ENCODE measurements around the gene CYP4F12. TPM values are rescaled to one million over a fixed set of nuclear protein-coding genes. Genes with fewer than 3 reads are reported as not detected.

Gene CYP4F12
- total RNA-seq, 1 donor from 2014 or later, result not detected

DNA sequence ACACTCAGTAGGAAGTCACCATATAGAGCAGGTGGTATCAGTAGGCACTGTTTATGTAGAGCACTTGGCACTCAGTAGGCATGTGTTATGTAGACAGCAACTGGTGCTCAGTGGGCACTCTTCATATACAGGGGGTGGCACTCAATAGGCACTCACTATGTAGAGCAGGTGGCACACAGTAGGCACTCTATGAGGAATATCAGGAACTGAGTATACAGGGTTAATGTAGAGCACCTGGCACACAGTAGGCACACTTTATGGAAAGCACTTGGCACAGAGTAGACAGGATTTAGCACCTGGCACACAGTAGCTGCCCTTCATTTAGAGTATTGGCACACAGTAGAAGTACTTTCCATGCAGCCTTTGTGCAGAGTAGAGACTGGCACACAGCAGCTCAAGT lies 33.3 kb upstream of the CYP4F12 start:
- Mint-ChIP-seq H3K27me3 (ENCODE audit: unreplicated experiment) (peaks cover 3% of the 10 kb centered on the region), H3K4me3 (ENCODE audit: unreplicated experiment) (no peak overlapping the region), H3K36me3 (ENCODE audit: unreplicated experiment) (peaks cover 4% of the 10 kb centered on the region), H3K4me1 (ENCODE audit: low read depth, unreplicated experiment) (no peaks in the 10 kb centered on the region), H3K9me3 (ENCODE audit: unreplicated experiment) (peaks cover 14% of the 10 kb centered on the region), H3K27ac (ENCODE audit: unreplicated experiment) (no peak overlapping the region)
- TF ChIP-seq, protein P1, sequence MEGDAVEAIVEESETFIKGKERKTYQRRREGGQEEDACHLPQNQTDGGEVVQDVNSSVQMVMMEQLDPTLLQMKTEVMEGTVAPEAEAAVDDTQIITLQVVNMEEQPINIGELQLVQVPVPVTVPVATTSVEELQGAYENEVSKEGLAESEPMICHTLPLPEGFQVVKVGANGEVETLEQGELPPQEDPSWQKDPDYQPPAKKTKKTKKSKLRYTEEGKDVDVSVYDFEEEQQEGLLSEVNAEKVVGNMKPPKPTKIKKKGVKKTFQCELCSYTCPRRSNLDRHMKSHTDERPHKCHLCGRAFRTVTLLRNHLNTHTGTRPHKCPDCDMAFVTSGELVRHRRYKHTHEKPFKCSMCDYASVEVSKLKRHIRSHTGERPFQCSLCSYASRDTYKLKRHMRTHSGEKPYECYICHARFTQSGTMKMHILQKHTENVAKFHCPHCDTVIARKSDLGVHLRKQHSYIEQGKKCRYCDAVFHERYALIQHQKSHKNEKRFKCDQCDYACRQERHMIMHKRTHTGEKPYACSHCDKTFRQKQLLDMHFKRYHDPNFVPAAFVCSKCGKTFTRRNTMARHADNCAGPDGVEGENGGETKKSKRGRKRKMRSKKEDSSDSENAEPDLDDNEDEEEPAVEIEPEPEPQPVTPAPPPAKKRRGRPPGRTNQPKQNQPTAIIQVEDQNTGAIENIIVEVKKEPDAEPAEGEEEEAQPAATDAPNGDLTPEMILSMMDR (IDR thresholded peaks at IDR 0.05; ENCODE audit: partially characterized antibody, unreplicated experiment), result no peak
- DNase-seq, result no peak

GRCh38 chr19:15640294-15640903 lies 32.5 kb upstream of the CYP4F12 start, which contains the start of gene CYP4F3:
CYP4F3 (plus strand) TSS chr19:15640897; CDS start chr19:15641416, 519 bp downstream.
- TF ChIP-seq, protein P1 (IDR thresholded peaks at IDR 0.05; ENCODE audit: partially characterized antibody, unreplicated experiment), result no peak
- no peak for DNase-seq
- Mint-ChIP-seq H3K4me3 (ENCODE audit: unreplicated experiment) (no peak within 1 kb of the TSS), H3K27me3 (ENCODE audit: unreplicated experiment) (peaks cover 2% of the 10 kb centered on the region), H3K27ac (ENCODE audit: unreplicated experiment) (no peak within 1 kb of the TSS), H3K36me3 (ENCODE audit: unreplicated experiment) (no peaks in the 10 kb centered on the region), H3K9me3 (ENCODE audit: unreplicated experiment) (peaks cover 14% of the 10 kb centered on the region), H3K4me1 (ENCODE audit: low read depth, unreplicated experiment) (no peaks in the 10 kb centered on the region)

- TF ChIP-seq, protein P1 (IDR thresholded peaks at IDR 0.05; ENCODE audit: partially characterized antibody, unreplicated experiment), result no peak
- Mint-ChIP-seq H3K36me3 (ENCODE audit: unreplicated experiment) (no peaks in the 10 kb centered on the region), H3K4me1 (ENCODE audit: low read depth, unreplicated experiment) (no peaks in the 10 kb centered on the region), H3K4me3 (ENCODE audit: unreplicated experiment) (no peak overlapping the region), H3K27me3 (ENCODE audit: unreplicated experiment) (peaks cover 2% of the 10 kb centered on the region), H3K9me3 (ENCODE audit: unreplicated experiment) (peaks cover 14% of the 10 kb centered on the region), H3K27ac (ENCODE audit: unreplicated experiment) (no peak overlapping the region)
- no peak for DNase-seq
Observed at GRCh38 chr19:15640904-15641597, 31.8 kb upstream of the CYP4F12 start.

DNA sequence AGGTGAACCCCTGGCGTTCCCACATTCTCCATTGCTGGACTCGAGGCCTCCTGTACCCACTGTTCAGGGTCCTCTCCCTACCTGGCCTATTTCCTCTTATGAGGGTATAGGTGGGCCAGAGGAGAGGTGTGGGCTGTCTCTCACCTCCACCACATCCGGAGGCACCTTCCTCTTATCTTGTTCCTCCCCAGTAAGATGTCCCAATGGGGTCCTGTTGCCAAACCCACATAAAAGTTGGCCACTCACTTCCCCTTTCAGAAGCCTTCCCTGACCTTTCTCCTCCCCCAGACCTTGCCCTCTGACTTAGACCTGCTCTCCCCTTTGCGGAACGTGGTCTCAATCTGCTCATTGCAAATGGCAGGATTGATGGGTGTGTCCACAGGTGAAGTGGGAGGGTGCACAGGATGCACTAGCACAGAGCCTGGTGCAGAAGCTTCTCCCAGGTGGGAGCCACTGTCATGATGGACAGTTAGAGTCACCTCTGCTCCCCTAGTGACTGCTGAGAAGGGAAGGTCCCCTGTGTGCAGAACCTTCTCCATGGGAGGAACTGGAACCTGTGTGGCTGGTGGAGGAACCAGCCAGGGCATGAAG lies 30.9 kb upstream of the CYP4F12 start:
- no peak for DNase-seq
- no peak overlapping the region for H3K27ac Mint-ChIP-seq (ENCODE audit: unreplicated experiment)
- peaks cover 2% of the 10 kb centered on the region for H3K27me3 Mint-ChIP-seq (ENCODE audit: unreplicated experiment)
- no peaks in the 10 kb centered on the region for H3K4me1 Mint-ChIP-seq (ENCODE audit: low read depth, unreplicated experiment)
- H3K36me3 Mint-ChIP-seq (ENCODE audit: unreplicated experiment), result no peaks in the 10 kb centered on the region
- peaks cover 16% of the 10 kb centered on the region for H3K9me3 Mint-ChIP-seq (ENCODE audit: unreplicated experiment)
- no peak overlapping the region for H3K4me3 Mint-ChIP-seq (ENCODE audit: unreplicated experiment)
- TF ChIP-seq, protein P1 (IDR thresholded peaks at IDR 0.05; ENCODE audit: partially characterized antibody, unreplicated experiment), result no peak

GRCh38 chr19:15642807-15643206 lies 30.1 kb upstream of the CYP4F12 start:
- no peak overlapping the region for H3K27ac Mint-ChIP-seq (ENCODE audit: unreplicated experiment)
- H3K4me1 Mint-ChIP-seq (ENCODE audit: low read depth, unreplicated experiment), result no peaks in the 10 kb centered on the region
- no peaks in the 10 kb centered on the region for H3K36me3 Mint-ChIP-seq (ENCODE audit: unreplicated experiment)
- H3K4me3 Mint-ChIP-seq (ENCODE audit: unreplicated experiment), result no peak overlapping the region
- H3K27me3 Mint-ChIP-seq (ENCODE audit: unreplicated experiment), result no peaks in the 10 kb centered on the region
- H3K9me3 Mint-ChIP-seq (ENCODE audit: unreplicated experiment), result peaks cover 16% of the 10 kb centered on the region
- TF ChIP-seq, protein P1 (IDR thresholded peaks at IDR 0.05; ENCODE audit: partially characterized antibody, unreplicated experiment), result no peak
- no peak for DNase-seq
